ENCODE data around the gene SDSL. TPM values are rescaled to one million over a fixed set of nuclear protein-coding genes. Genes with fewer than 3 reads are reported as not detected.

Gene SDSL, protein sequence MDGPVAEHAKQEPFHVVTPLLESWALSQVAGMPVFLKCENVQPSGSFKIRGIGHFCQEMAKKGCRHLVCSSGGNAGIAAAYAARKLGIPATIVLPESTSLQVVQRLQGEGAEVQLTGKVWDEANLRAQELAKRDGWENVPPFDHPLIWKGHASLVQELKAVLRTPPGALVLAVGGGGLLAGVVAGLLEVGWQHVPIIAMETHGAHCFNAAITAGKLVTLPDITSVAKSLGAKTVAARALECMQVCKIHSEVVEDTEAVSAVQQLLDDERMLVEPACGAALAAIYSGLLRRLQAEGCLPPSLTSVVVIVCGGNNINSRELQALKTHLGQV
- total RNA-seq (2021) (0.41 to 0.96 TPM (median 0.52 TPM) in 3 replicates), Bru-seq, nascent RNA (percentile 18 among the genes with signal in this experiment)
- long read RNA-seq, experiment 1, partial matches to known transcripts: 1 of 2 reads
- long read RNA-seq, experiment 1, other reads (novel, unspliced or antisense): 0 of 2 reads
- long read RNA-seq, experiment 2, partial matches to known transcripts: 0 of 2 reads
- long read RNA-seq, experiment 2, other reads (novel, unspliced or antisense): 2 of 2 reads
- long read RNA-seq, experiment 3, partial matches to known transcripts: 0 of 5 reads
- long read RNA-seq, experiment 3, other reads (novel, unspliced or antisense): 1 of 5 reads

DNA sequence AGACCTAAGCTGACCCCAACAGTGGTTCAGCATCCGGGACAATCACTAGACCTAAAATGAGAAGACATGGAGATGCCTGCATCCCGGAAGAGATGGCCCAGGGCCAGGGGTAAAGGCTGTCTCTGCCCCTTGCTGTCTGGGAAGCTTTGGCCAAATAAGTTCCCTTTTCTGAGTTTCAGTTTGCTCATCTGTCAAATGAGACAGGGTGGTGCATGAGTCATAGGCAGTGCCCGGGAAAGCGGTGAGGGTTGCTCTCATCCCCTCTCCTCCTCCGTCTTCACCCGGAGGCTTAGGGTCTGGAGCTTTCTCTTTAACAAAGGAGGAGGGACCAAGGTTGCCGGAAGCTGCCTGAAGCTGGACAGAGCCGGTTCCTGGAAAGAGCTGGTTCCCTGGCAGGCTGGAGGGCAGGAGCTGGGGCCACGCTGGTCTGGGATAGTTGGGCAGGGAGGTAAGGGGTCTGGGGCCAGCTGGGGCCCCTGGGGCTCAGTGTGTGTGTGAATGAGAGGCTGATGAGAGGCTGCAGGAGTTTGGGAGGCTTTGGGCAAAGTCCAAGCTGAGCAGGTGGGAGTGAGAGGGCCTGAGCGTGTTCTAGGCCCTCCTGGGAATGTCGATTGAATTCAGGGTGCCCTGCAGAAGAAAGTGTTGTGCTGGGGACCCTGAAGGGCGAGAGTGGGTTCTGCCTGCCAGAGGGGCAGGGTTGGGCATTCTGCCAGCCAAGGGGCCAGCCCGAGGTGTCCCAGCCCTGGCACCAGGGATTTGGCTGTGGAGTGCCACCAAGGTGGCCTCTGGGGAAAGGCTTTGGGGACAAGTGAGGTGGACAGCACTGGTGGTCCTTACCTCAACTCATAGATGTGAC is at the start of gene SDSL:
Gene SDSL (plus strand): TSS at position 351 of the 856 bp plus-strand sequence. CDS start 5,603 bp downstream, outside the sequence.
- Mint-ChIP-seq H3K4me1 (peaks cover 16% of the 10 kb centered on the region), H3K36me3 (no peaks in the 10 kb centered on the region), H3K27ac (peak within 1 kb of the TSS; percentile 83), H3K27me3 (ENCODE audit: low read depth) (no peaks in the 10 kb centered on the region), H3K4me3 (peak within 1 kb of the TSS; percentile 39), H3K9me3 (no peaks in the 10 kb centered on the region)
- ChIA-PET CTCF (interaction anchor here (0.9 to 1.2 kb wide), 5 partner anchors 9 to 287 kb away, joined by 3 to 4 read pairs (median 3); partner anchors contain the start of gene RASAL1), POLR2A (no interaction called here)
- DNase-seq (ENCODE audit: low spot score) (peak; percentile 38), ATAC-seq (peak; percentile 55)
- TF ChIP-seq, protein P1, sequence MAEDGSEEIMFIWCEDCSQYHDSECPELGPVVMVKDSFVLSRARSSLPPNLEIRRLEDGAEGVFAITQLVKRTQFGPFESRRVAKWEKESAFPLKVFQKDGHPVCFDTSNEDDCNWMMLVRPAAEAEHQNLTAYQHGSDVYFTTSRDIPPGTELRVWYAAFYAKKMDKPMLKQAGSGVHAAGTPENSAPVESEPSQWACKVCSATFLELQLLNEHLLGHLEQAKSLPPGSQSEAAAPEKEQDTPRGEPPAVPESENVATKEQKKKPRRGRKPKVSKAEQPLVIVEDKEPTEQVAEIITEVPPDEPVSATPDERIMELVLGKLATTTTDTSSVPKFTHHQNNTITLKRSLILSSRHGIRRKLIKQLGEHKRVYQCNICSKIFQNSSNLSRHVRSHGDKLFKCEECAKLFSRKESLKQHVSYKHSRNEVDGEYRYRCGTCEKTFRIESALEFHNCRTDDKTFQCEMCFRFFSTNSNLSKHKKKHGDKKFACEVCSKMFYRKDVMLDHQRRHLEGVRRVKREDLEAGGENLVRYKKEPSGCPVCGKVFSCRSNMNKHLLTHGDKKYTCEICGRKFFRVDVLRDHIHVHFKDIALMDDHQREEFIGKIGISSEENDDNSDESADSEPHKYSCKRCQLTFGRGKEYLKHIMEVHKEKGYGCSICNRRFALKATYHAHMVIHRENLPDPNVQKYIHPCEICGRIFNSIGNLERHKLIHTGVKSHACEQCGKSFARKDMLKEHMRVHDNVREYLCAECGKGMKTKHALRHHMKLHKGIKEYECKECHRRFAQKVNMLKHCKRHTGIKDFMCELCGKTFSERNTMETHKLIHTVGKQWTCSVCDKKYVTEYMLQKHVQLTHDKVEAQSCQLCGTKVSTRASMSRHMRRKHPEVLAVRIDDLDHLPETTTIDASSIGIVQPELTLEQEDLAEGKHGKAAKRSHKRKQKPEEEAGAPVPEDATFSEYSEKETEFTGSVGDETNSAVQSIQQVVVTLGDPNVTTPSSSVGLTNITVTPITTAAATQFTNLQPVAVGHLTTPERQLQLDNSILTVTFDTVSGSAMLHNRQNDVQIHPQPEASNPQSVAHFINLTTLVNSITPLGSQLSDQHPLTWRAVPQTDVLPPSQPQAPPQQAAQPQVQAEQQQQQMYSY (CRISPR knock-in tag; IDR thresholded peaks at IDR 0.05): peak; percentile 82
- TF ChIP-seq MYBL2 (CRISPR knock-in tag; IDR thresholded peaks at IDR 0.05): no peak

DNA sequence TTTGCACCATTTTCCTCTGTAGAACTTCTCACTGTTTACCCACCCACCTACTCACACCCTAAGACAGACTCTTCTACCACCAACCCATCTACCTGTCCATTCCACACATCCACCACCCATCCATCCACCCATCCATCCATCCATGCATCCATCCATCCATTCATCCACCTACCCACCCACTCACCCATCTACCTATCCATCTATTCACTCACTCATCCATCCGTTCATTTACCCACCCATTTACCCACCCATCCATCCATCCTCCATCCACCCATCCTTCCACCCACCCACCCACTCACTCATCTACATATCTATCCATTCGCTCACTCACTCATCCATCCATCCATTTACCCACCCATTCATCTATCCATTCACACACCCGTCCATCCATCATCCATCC is 48.7 kb upstream of the SDSL start:
- Mint-ChIP-seq H3K4me3 (no peak overlapping the region), H3K4me1 (no peaks in the 10 kb centered on the region), H3K27me3 (ENCODE audit: low read depth) (no peaks in the 10 kb centered on the region), H3K36me3 (peaks cover 21% of the 10 kb centered on the region), H3K9me3 (no peaks in the 10 kb centered on the region), H3K27ac (no peak overlapping the region)
- no peak for ATAC-seq
- CTCF ChIA-PET: no interaction called here
- no peak for DNase-seq (ENCODE audit: low spot score)
- POLR2A ChIA-PET: no interaction called here
- TF ChIP-seq, protein P2, sequence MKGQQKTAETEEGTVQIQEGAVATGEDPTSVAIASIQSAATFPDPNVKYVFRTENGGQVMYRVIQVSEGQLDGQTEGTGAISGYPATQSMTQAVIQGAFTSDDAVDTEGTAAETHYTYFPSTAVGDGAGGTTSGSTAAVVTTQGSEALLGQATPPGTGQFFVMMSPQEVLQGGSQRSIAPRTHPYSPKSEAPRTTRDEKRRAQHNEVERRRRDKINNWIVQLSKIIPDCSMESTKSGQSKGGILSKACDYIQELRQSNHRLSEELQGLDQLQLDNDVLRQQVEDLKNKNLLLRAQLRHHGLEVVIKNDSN (CRISPR knock-in tag; IDR thresholded peaks at IDR 0.05): no peak
- TF ChIP-seq PRRX2 (CRISPR knock-in tag; IDR thresholded peaks at IDR 0.05): no peak
- TF ChIP-seq, protein P3, sequence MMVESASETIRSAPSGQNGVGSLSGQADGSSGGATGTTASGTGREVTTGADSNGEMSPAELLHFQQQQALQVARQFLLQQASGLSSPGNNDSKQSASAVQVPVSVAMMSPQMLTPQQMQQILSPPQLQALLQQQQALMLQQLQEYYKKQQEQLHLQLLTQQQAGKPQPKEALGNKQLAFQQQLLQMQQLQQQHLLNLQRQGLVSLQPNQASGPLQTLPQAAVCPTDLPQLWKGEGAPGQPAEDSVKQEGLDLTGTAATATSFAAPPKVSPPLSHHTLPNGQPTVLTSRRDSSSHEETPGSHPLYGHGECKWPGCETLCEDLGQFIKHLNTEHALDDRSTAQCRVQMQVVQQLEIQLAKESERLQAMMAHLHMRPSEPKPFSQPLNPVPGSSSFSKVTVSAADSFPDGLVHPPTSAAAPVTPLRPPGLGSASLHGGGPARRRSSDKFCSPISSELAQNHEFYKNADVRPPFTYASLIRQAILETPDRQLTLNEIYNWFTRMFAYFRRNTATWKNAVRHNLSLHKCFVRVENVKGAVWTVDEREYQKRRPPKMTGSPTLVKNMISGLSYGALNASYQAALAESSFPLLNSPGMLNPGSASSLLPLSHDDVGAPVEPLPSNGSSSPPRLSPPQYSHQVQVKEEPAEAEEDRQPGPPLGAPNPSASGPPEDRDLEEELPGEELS (CRISPR knock-in tag; IDR thresholded peaks at IDR 0.05): no peak
- TF ChIP-seq, protein P4, sequence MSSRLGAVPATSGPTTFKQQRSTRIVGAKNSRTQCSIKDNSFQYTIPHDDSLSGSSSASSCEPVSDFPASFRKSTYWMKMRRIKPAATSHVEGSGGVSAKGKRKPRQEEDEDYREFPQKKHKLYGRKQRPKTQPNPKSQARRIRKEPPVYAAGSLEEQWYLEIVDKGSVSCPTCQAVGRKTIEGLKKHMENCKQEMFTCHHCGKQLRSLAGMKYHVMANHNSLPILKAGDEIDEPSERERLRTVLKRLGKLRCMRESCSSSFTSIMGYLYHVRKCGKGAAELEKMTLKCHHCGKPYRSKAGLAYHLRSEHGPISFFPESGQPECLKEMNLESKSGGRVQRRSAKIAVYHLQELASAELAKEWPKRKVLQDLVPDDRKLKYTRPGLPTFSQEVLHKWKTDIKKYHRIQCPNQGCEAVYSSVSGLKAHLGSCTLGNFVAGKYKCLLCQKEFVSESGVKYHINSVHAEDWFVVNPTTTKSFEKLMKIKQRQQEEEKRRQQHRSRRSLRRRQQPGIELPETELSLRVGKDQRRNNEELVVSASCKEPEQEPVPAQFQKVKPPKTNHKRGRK (CRISPR knock-in tag; IDR thresholded peaks at IDR 0.05; ENCODE audit: borderline replicate concordance): no peak
- TF ChIP-seq, protein P5, sequence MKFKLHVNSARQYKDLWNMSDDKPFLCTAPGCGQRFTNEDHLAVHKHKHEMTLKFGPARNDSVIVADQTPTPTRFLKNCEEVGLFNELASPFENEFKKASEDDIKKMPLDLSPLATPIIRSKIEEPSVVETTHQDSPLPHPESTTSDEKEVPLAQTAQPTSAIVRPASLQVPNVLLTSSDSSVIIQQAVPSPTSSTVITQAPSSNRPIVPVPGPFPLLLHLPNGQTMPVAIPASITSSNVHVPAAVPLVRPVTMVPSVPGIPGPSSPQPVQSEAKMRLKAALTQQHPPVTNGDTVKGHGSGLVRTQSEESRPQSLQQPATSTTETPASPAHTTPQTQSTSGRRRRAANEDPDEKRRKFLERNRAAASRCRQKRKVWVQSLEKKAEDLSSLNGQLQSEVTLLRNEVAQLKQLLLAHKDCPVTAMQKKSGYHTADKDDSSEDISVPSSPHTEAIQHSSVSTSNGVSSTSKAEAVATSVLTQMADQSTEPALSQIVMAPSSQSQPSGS (CRISPR knock-in tag; IDR thresholded peaks at IDR 0.05; ENCODE audit: borderline replicate concordance, low read depth): no peak
- no peak for TF ChIP-seq ZNF138 (CRISPR knock-in tag; conservative IDR thresholded peaks at IDR 0.05)
- TF ChIP-seq GTF2I (CRISPR knock-in tag; conservative IDR thresholded peaks at IDR 0.05): no peak
- no peak for TF ChIP-seq TCF7 (CRISPR knock-in tag; IDR thresholded peaks at IDR 0.05; ENCODE audit: low read depth)
- no peak for TF ChIP-seq ELF4 (CRISPR knock-in tag; IDR thresholded peaks at IDR 0.05; ENCODE audit: low read depth)
- TF ChIP-seq, protein P1 (CRISPR knock-in tag; IDR thresholded peaks at IDR 0.05): no peak
- TF ChIP-seq ETV6 (CRISPR knock-in tag; IDR thresholded peaks at IDR 0.05): no peak
- no peak for TF ChIP-seq FOXP1 (CRISPR knock-in tag; IDR thresholded peaks at IDR 0.05; ENCODE audit: borderline replicate concordance)
